Measurements from ENCODE around the gene FOSL2. TPM values are rescaled to one million over a fixed set of nuclear protein-coding genes. Genes with fewer than 3 reads are reported as not detected.
A peak's percentile ranks its signal among the peaks of the same experiment; 100 is the strongest.

Gene FOSL2
- 50.9 and 72.5 TPM in 2 replicates for total RNA-seq

GRCh38 chr2:28392297-28393113 is at the start of gene FOSL2:
Gene FOSL2, plus strand, starts transcription at chr2:28392858. Its CDS starts 863 bp downstream, at chr2:28393721.

Small RNA genes within 50 kb of the gene (small RNA-seq; reads per million reads assigned to genes)
- gene AC104695.3, result 0.50 reads per million, percentile 31 among the genes with 10 or more reads in this experiment
- gene SNRPGP7, result not detected

Other genes starting within 250 kb of the FOSL2 start
- 0.33 and 0.57 TPM in 2 replicates for gene PLB1, start 103.2 kb downstream of the FOSL2 start, total RNA-seq